Suprapubic skin (tissue), 4 donors: Measurements from ENCODE around the gene ERVW-1.

Experiments
- CTCF ChIP-seq, 2 donors: fragments of 200-600 bp in 1 of 2; fragments of 450-650 bp in 1 of 2; sonication (generic) in 1 of 2; IDR thresholded peaks; one replicate each; pipeline ENCODE4 v1.5.1; 2016 to 2019; ENCODE audit warnings: antibody characterized with exemption in 2 of 2, mild to moderate bottlenecking in 1 of 2, moderate library complexity in 1 of 2
- EP300 ChIP-seq: sonication (generic); formaldehyde crosslinking; IDR thresholded peaks from one replicate; pipeline ENCODE4 v1.6.1; 2017; ENCODE audit warnings: antibody characterized with exemption
- POLR2A ChIP-seq, 2 donors: fragments of 450-650 bp; IDR thresholded peaks; one replicate each; pipeline ENCODE4 v1.6.1; 2017; ENCODE audit warnings: antibody characterized with exemption in 2 of 2, mild to moderate bottlenecking in 2 of 2, moderate library complexity in 2 of 2
- POLR2AphosphoS5 ChIP-seq, 3 donors: sonication (generic); formaldehyde crosslinking; IDR thresholded peaks; one replicate each; pipeline ENCODE4 v1.6.1; 2017; ENCODE audit warnings: antibody characterized with exemption in 3 of 3

DNA sequence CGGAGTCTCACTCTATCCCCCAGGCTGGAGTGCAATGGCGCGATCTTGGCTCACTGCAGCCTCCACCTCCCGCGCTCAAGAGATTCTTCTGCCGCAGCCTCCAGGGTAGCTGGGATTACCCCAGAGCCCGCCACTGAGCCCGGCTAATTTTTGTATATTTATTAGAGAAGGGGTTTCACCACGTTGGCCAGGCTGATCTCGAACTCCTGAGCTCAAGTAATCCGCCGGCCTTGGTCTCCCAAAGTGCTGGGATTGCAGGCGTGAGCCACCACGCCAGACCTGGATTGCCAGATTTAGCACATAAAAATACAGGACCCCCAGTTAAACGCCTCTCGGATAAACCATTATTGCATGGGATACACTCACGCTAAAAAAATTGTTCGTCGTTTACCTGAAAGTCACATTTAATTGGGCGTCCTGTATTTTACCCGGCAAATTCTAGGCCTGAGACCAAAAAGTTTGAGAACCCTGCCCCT lies 30.8 kb downstream of the ERVW-1 start:
- TF ChIP-seq CTCF (IDR thresholded peaks at IDR 0.05) (peak in 1 of 2 donors; percentile 92), POLR2A (IDR thresholded peaks at IDR 0.05) (no peak), POLR2AphosphoS5 (IDR thresholded peaks at IDR 0.05) (no peak), EP300 (no peak)
